Activated T-cell treated with anti-CD3 and anti-CD28 coated beads, Interleukin-2, amount 50 U/mL, for 72 hours (primary cell): ENCODE measurements around the gene KLC3. TPM values are rescaled to one million over a fixed set of nuclear protein-coding genes. Genes with fewer than 3 reads are reported as not detected.
"Not testable (repeated sequence)": the region's sequence is repeated elsewhere in the genome, so short reads cannot be mapped to it uniquely, and the experiment has no call there.

ENCODE experiments used
- ATAC-seq, 2 donors: fragments of 150-1000 bp; cut with Tn5 transposase; replicated peaks in 1 of 2; 2 replicates each; pipeline ENCODE4 v1.10.0; 2021; ENCODE audit warnings: moderate library complexity in 2 of 2, mild to moderate bottlenecking in 1 of 2
- DNase-seq, 2 donors: peaks; one replicate each; pipeline ENCODE4 v3.0.0; 2021 to 2022; ENCODE audit warnings: mixed read lengths in 1 of 2
- H3K27ac Mint-ChIP-seq: one replicate; pipeline ENCODE4 v1.8.0; 2022; ENCODE audit warnings: mild to moderate bottlenecking, moderate library complexity, mixed read lengths
- H3K27me3 Mint-ChIP-seq: one replicate; pipeline ENCODE4 v1.8.0; 2022; ENCODE audit warnings: low read depth, mixed read lengths
- H3K36me3 Mint-ChIP-seq, 2 donors: one replicate each; pipeline ENCODE4 v1.8.0; 2022; ENCODE audit warnings: mixed read lengths in 2 of 2, mild to moderate bottlenecking in 1 of 2; ENCODE audit not compliant: insufficient read depth in 2 of 2
- H3K4me1 Mint-ChIP-seq: one replicate; pipeline ENCODE4 v1.8.0; 2022; ENCODE audit warnings: low read depth, mixed read lengths
- H3K4me3 Mint-ChIP-seq, 2 donors: one replicate each; pipeline ENCODE4 v1.8.0; 2022; ENCODE audit warnings: mild to moderate bottlenecking in 2 of 2, mixed read lengths in 2 of 2, moderate library complexity in 2 of 2
- H3K9me3 Mint-ChIP-seq, 2 donors: one replicate each; pipeline ENCODE4 v1.8.0; 2022; ENCODE audit warnings: mixed read lengths in 2 of 2
- total RNA-seq, 2 donors: library from RNA; stranded (reverse); gene quantifications; one replicate each; pipeline ENCODE4 v1.2.3, GENCODE V29; 2022

KLC3 gene
- total RNA-seq, 2 donors from 2014 or later: 0.22 to 0.42 TPM

- H3K36me3 Mint-ChIP-seq: no peaks in the 10 kb centered on the region
- peaks cover 24% of the 10 kb centered on the region for H3K27me3 Mint-ChIP-seq
- ATAC-seq (no peak), DNase-seq (no peak)
- peak within 1 kb of the TSS in 1 of 2 donors; percentile 8 for H3K4me3 Mint-ChIP-seq
- H3K4me1 Mint-ChIP-seq: no peaks in the 10 kb centered on the region
- no peak within 1 kb of the TSS for H3K27ac Mint-ChIP-seq
- H3K9me3 Mint-ChIP-seq: no peaks in the 10 kb centered on the region
Observed at GRCh38 chr19:45322744-45323281, 17.7 kb upstream of the KLC3 start, which contains the start of gene CKM. CKM (minus strand) TSS chr19:45322875; CDS start chr19:45319713, 3,162 bp downstream.

- H3K4me3 Mint-ChIP-seq: no peak overlapping the region
- no peaks in the 10 kb centered on the region for H3K9me3 Mint-ChIP-seq
- no peak overlapping the region for H3K27ac Mint-ChIP-seq
- no peak for ATAC-seq
- no peaks in the 10 kb centered on the region for H3K4me1 Mint-ChIP-seq
- H3K36me3 Mint-ChIP-seq: no peaks in the 10 kb centered on the region
- DNase-seq: no peak
- peaks cover 25% of the 10 kb centered on the region for H3K27me3 Mint-ChIP-seq
Observed at GRCh38 chr19:45323671-45324081, 16.9 kb upstream of the KLC3 start.

- Mint-ChIP-seq H3K27me3 (peaks cover 31% of the 10 kb centered on the region), H3K9me3 (no peaks in the 10 kb centered on the region), H3K36me3 (no peaks in the 10 kb centered on the region), H3K27ac (no peak overlapping the region), H3K4me1 (no peaks in the 10 kb centered on the region), H3K4me3 (no peak overlapping the region)
- no peak for DNase-seq
- no peak for ATAC-seq
Observed at GRCh38 chr19:45324349-45324907, 16.1 kb upstream of the KLC3 start.

GRCh38 chr19:45327404-45328143 lies 13.0 kb upstream of the KLC3 start:
- Mint-ChIP-seq H3K36me3 (no peaks in the 10 kb centered on the region), H3K4me1 (no peaks in the 10 kb centered on the region), H3K9me3 (no peaks in the 10 kb centered on the region), H3K27me3 (peaks cover 24% of the 10 kb centered on the region), H3K4me3 (no peak overlapping the region), H3K27ac (no peak overlapping the region)
- DNase-seq (no peak), ATAC-seq (no peak)

GRCh38 chr19:45331411-45331810 lies 9.1 kb upstream of the KLC3 start:
- peaks cover 14% of the 10 kb centered on the region for H3K27me3 Mint-ChIP-seq
- H3K36me3 Mint-ChIP-seq: no peaks in the 10 kb centered on the region
- H3K4me3 Mint-ChIP-seq: no peak overlapping the region
- ATAC-seq: no peak
- DNase-seq: no peak
- no peak overlapping the region for H3K27ac Mint-ChIP-seq
- H3K4me1 Mint-ChIP-seq: no peaks in the 10 kb centered on the region
- H3K9me3 Mint-ChIP-seq: no peaks in the 10 kb centered on the region

GRCh38 chr19:45333609-45334303 lies 6.8 kb upstream of the KLC3 start:
- H3K27me3 Mint-ChIP-seq: peaks cover 17% of the 10 kb centered on the region
- peaks cover 5% of the 10 kb centered on the region for H3K4me1 Mint-ChIP-seq
- ATAC-seq (no peak), DNase-seq (no peak)
- no peaks in the 10 kb centered on the region for H3K9me3 Mint-ChIP-seq
- no peaks in the 10 kb centered on the region for H3K36me3 Mint-ChIP-seq
- no peak overlapping the region for H3K27ac Mint-ChIP-seq
- no peak overlapping the region for H3K4me3 Mint-ChIP-seq

- H3K4me1 Mint-ChIP-seq, ATAC-seq: not testable (repeated sequence)
- H3K27me3 Mint-ChIP-seq: peaks cover 12% of the 10 kb centered on the region
Observed at GRCh38 chr19:45334881-45335280, 5.7 kb upstream of the KLC3 start.

GRCh38 chr19:45336696-45337251 lies 3.8 kb upstream of the KLC3 start:
- DNase-seq: no peak
- peaks cover 12% of the 10 kb centered on the region for H3K27me3 Mint-ChIP-seq
- H3K36me3 Mint-ChIP-seq: no peaks in the 10 kb centered on the region
- H3K27ac Mint-ChIP-seq: no peak overlapping the region
- H3K9me3 Mint-ChIP-seq: no peaks in the 10 kb centered on the region
- H3K4me3 Mint-ChIP-seq: no peak overlapping the region
- no peak for ATAC-seq
- H3K4me1 Mint-ChIP-seq: peaks cover 8% of the 10 kb centered on the region

More at GRCh38 chr19:45334881-45335280, 5.7 kb upstream of the KLC3 start:
- not testable (repeated sequence) for H3K9me3 Mint-ChIP-seq, H3K4me3 Mint-ChIP-seq, H3K36me3 Mint-ChIP-seq, DNase-seq, H3K27ac Mint-ChIP-seq

GRCh38 chr19:45339629-45340028 lies 921 bp upstream of the KLC3 start:
- peaks cover 8% of the 10 kb centered on the region for H3K4me1 Mint-ChIP-seq
- ATAC-seq (no peak), DNase-seq (no peak)
- H3K27ac Mint-ChIP-seq: no peak overlapping the region
- H3K36me3 Mint-ChIP-seq: no peaks in the 10 kb centered on the region
- H3K4me3 Mint-ChIP-seq: peak overlapping the region; percentile 60 to 78
- H3K27me3 Mint-ChIP-seq: peaks cover 18% of the 10 kb centered on the region
- H3K9me3 Mint-ChIP-seq: no peaks in the 10 kb centered on the region

GRCh38 chr19:45340899-45341453 lies 426 bp downstream of the KLC3 start:
- peaks cover 27% of the 10 kb centered on the region for H3K27me3 Mint-ChIP-seq
- no peak overlapping the region for H3K4me3 Mint-ChIP-seq
- no peaks in the 10 kb centered on the region for H3K9me3 Mint-ChIP-seq
- no peaks in the 10 kb centered on the region for H3K36me3 Mint-ChIP-seq
- no peak overlapping the region for H3K27ac Mint-ChIP-seq
- peak; percentile 18 to 20 for ATAC-seq
- DNase-seq: no peak
- H3K4me1 Mint-ChIP-seq: peaks cover 8% of the 10 kb centered on the region

GRCh38 chr19:45342911-45343310 lies 2.4 kb downstream of the KLC3 start:
- Mint-ChIP-seq H3K27ac (no peak overlapping the region), H3K4me3 (no peak overlapping the region), H3K4me1 (peaks cover 8% of the 10 kb centered on the region), H3K36me3 (no peaks in the 10 kb centered on the region), H3K27me3 (peaks cover 23% of the 10 kb centered on the region), H3K9me3 (no peaks in the 10 kb centered on the region)
- DNase-seq: no peak
- ATAC-seq: no peak

GRCh38 chr19:45344621-45345505 lies 4.3 kb downstream of the KLC3 start:
- Mint-ChIP-seq H3K36me3 (no peaks in the 10 kb centered on the region), H3K4me1 (no peaks in the 10 kb centered on the region), H3K4me3 (no peak overlapping the region), H3K27me3 (peaks cover 18% of the 10 kb centered on the region), H3K9me3 (no peaks in the 10 kb centered on the region), H3K27ac (no peak overlapping the region)
- DNase-seq: no peak
- ATAC-seq: no peak
